ENCODE results near the gene METTL2B. TPM values are rescaled to one million over a fixed set of nuclear protein-coding genes. Genes with fewer than 3 reads are reported as not detected.
"Not testable (repeated sequence)": the region's sequence is repeated elsewhere in the genome, so short reads cannot be mapped to it uniquely, and the experiment has no call there.

Gene METTL2B
- total RNA-seq, 4 donors from 2014 or later = 21.6 to 27.9 (median 24.1) TPM

GRCh38 chr7:128526062-128526466 is 49.5 kb downstream of the METTL2B start:
- WGBS, 2 donors = 78 to 93% methylated on average over 3 of the region's 3 CpGs
- H3K27ac ChIP-seq; H3K9me3 ChIP-seq; H3K27me3 ChIP-seq; H3K36me3 ChIP-seq; H3K4me3 ChIP-seq; DNase-seq (ENCODE audit: low spot score in 2 of 2): not testable (repeated sequence)
- H3K4me1 ChIP-seq = peaks cover 0 to 20% (median 3%) of the 10 kb centered on the region in 4 donors

- not testable (repeated sequence) for H3K27ac ChIP-seq; H3K9me3 ChIP-seq; H3K36me3 ChIP-seq; H3K4me3 ChIP-seq; H3K27me3 ChIP-seq; DNase-seq (ENCODE audit: low spot score in 2 of 2)
- H3K4me1 ChIP-seq = peaks cover 0 to 22% (median 11%) of the 10 kb centered on the region in 4 donors
- 93 to 97% methylated on average over 16 of the region's 16 CpGs for WGBS, 2 donors
Measured at GRCh38 chr7:128529191-128529590, 52.6 kb downstream of the METTL2B start.

GRCh38 chr7:128530121-128530854 is 53.7 kb downstream of the METTL2B start:
- H3K36me3 ChIP-seq, H3K27me3 ChIP-seq, H3K9me3 ChIP-seq: not testable (repeated sequence)
- Histone ChIP-seq H3K4me3 (peak overlapping the region; percentile 45 to 97 (median 83)), H3K4me1 (peaks cover 0 to 31% (median 11%) of the 10 kb centered on the region in 4 donors), H3K27ac (peak overlapping the region; percentile 93 to 99 (median 98))
- WGBS, 2 donors = 3 to 7% methylated on average over 17 to 33 of the region's 50 CpGs
- DNase-seq (ENCODE audit: low spot score in 2 of 2) = peak in 1 of 2 donors; percentile 15

- Histone ChIP-seq H3K36me3 (no peaks in the 10 kb centered on the region), H3K4me3 (peak overlapping the region; percentile 45 to 97 (median 83)), H3K4me1 (peaks cover 0 to 35% (median 11%) of the 10 kb centered on the region in 4 donors), H3K27ac (peak overlapping the region; percentile 93 to 99 (median 98)), H3K9me3 (no peaks in the 10 kb centered on the region), H3K27me3 (no peaks in the 10 kb centered on the region)
- TF ChIP-seq POLR2A (IDR thresholded peaks at IDR 0.05) = no peak
- no peak for TF ChIP-seq CTCF (IDR thresholded peaks at IDR 0.05)
- TF ChIP-seq EP300 (IDR thresholded peaks at IDR 0.05) = no peak
- 0 to 3% methylated on average over 10 to 23 of the region's 38 CpGs for WGBS, 2 donors
- DNase-seq (ENCODE audit: low spot score in 2 of 2) = peak in 1 of 2 donors; percentile 6
Measured at GRCh38 chr7:128530855-128531104, 54.2 kb downstream of the METTL2B start.

GRCh38 chr7:128531105-128531954 is 54.8 kb downstream of the METTL2B start:
- Histone ChIP-seq H3K4me3 (peak overlapping the region; percentile 47 to 97 (median 83)), H3K4me1 (peaks cover 0 to 40% (median 11%) of the 10 kb centered on the region in 4 donors), H3K27ac (peak overlapping the region; percentile 93 to 99 (median 98))
- WGBS, 2 donors = 0% methylated on average over 10 to 22 of the region's 92 CpGs
- not testable (repeated sequence) for H3K36me3 ChIP-seq, H3K9me3 ChIP-seq, H3K27me3 ChIP-seq
- DNase-seq (ENCODE audit: low spot score in 2 of 2) = peak; percentile 56 to 73
- peak; percentile 48 to 58 for TF ChIP-seq POLR2A (IDR thresholded peaks at IDR 0.05)
- TF ChIP-seq EP300 (IDR thresholded peaks at IDR 0.05) = peak in 1 of 2 donors; percentile 71

- H3K27me3 ChIP-seq, H3K9me3 ChIP-seq, H3K36me3 ChIP-seq: not testable (repeated sequence)
- Histone ChIP-seq H3K4me1 (peaks cover 0 to 46% (median 11%) of the 10 kb centered on the region in 4 donors), H3K27ac (peak overlapping the region; percentile 93 to 99 (median 98)), H3K4me3 (peak overlapping the region; percentile 47 to 97 (median 83))
- WGBS, 2 donors = 0% methylated on average over 15 to 33 of the region's 35 CpGs
- DNase-seq (ENCODE audit: low spot score in 2 of 2) = peak; percentile 23 to 25
Measured at GRCh38 chr7:128531955-128532478, 55.5 kb downstream of the METTL2B start.

- not testable (repeated sequence) for DNase-seq (ENCODE audit: low spot score in 2 of 2); H3K9me3 ChIP-seq; H3K36me3 ChIP-seq; H3K27me3 ChIP-seq
- peaks cover 0 to 51% (median 11%) of the 10 kb centered on the region in 4 donors for H3K4me1 ChIP-seq
- H3K27ac ChIP-seq = peak overlapping the region in 2 of 4 donors; percentile 33 to 70
- H3K4me3 ChIP-seq = peak overlapping the region in 2 of 4 donors; percentile 19 to 97
- WGBS, 2 donors = 17 to 19% methylated on average over 1 of the region's 1 CpG
Measured at GRCh38 chr7:128532956-128533355, 56.4 kb downstream of the METTL2B start.

GRCh38 chr7:128537410-128537809 is 60.9 kb downstream of the METTL2B start:
- DNase-seq (ENCODE audit: low spot score in 2 of 2); H3K4me3 ChIP-seq; H3K9me3 ChIP-seq; H3K27me3 ChIP-seq: not testable (repeated sequence)
- TF ChIP-seq CTCF (IDR thresholded peaks at IDR 0.05) = peak in 3 of 5 experiments; percentile 7 to 39 (median 35)
- 54 to 69% methylated on average over 7 of the region's 7 CpGs for WGBS, 2 donors
- Histone ChIP-seq H3K36me3 (peaks cover 0 to 23% (median 0%) of the 10 kb centered on the region in 3 donors), H3K4me1 (peaks cover 0 to 57% (median 11%) of the 10 kb centered on the region in 4 donors), H3K27ac (peak overlapping the region in 1 of 4 donors; percentile 59)

- not testable (repeated sequence) for H3K27ac ChIP-seq; DNase-seq (ENCODE audit: low spot score in 2 of 2); H3K27me3 ChIP-seq; H3K4me3 ChIP-seq; H3K9me3 ChIP-seq
- peaks cover 0 to 54% (median 0%) of the 10 kb centered on the region in 3 donors for H3K36me3 ChIP-seq
- 79 to 88% methylated on average over 2 of the region's 2 CpGs for WGBS, 2 donors
- peaks cover 0 to 15% (median 0%) of the 10 kb centered on the region in 4 donors for H3K4me1 ChIP-seq
Measured at GRCh38 chr7:128542530-128542929, 66.0 kb downstream of the METTL2B start.

- peaks cover 0 to 55% (median 0%) of the 10 kb centered on the region in 3 donors for H3K36me3 ChIP-seq
- not testable (repeated sequence) for H3K27ac ChIP-seq; H3K4me3 ChIP-seq; H3K27me3 ChIP-seq; DNase-seq (ENCODE audit: low spot score in 2 of 2); H3K9me3 ChIP-seq
- peaks cover 0 to 15% (median 0%) of the 10 kb centered on the region in 4 donors for H3K4me1 ChIP-seq
- 70 to 79% methylated on average over 1 of the region's 1 CpG for WGBS, 2 donors
Measured at GRCh38 chr7:128543300-128543699, 66.8 kb downstream of the METTL2B start.

Measured in tibial nerve (tissue), 4 donors.